Activated naive CD8-positive, alpha-beta T cell (primary cell): Measurements from ENCODE around the gene SNX1.
"Not testable (repeated sequence)": the region's sequence is repeated elsewhere in the genome, so short reads cannot be mapped to it uniquely, and the experiment has no call there.

Experiments used
- H3K27ac Mint-ChIP-seq: one replicate; pipeline ENCODE4 v1.8.0; 2021; ENCODE audit warnings: mixed read lengths
- H3K27me3 Mint-ChIP-seq: one replicate; pipeline ENCODE4 v1.8.0; 2021; ENCODE audit warnings: mixed read lengths
- H3K36me3 Mint-ChIP-seq: one replicate; pipeline ENCODE4 v1.8.0; 2021; ENCODE audit warnings: mixed read lengths
- H3K4me1 Mint-ChIP-seq: one replicate; pipeline ENCODE4 v1.8.0; 2021; ENCODE audit warnings: low read depth, mixed read lengths
- H3K4me3 Mint-ChIP-seq: one replicate; pipeline ENCODE4 v1.8.0; 2021; ENCODE audit warnings: mild to moderate bottlenecking, mixed read lengths
- H3K9me3 Mint-ChIP-seq: one replicate; pipeline ENCODE4 v1.8.0; 2021; ENCODE audit warnings: low read depth, mixed read lengths

The SNX1 gene

DNA sequence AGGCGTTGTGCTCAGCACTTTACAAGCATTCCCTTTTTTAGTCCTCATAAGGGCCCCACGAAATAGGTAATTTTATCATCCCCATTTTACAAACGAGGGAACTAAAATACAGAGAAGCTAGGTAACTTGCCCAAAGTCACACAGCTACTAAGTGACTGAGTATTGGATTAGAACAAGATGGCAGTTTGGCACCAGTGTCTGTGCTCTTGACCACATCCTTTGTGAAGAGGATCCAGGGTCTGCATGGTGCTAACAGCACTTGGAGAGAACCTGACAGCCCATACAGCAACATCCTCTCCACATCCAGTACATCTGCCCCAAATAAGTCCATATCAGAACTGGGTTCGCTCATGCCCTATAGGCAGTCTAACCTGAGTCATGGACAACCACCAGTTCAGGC lies 27.6 kb upstream of the SNX1 start:
- Mint-ChIP-seq H3K36me3 (no peaks in the 10 kb centered on the region), H3K27ac (no peak overlapping the region), H3K4me3 (no peak overlapping the region), H3K9me3 (no peaks in the 10 kb centered on the region), H3K27me3 (no peaks in the 10 kb centered on the region), H3K4me1 (peaks cover 4% of the 10 kb centered on the region)

GRCh38 chr15:64070106-64070505 lies 25.7 kb upstream of the SNX1 start:
- peaks cover 4% of the 10 kb centered on the region for H3K4me1 Mint-ChIP-seq
- no peaks in the 10 kb centered on the region for H3K9me3 Mint-ChIP-seq
- H3K36me3 Mint-ChIP-seq: no peaks in the 10 kb centered on the region
- no peak overlapping the region for H3K27ac Mint-ChIP-seq
- no peaks in the 10 kb centered on the region for H3K27me3 Mint-ChIP-seq
- no peak overlapping the region for H3K4me3 Mint-ChIP-seq

- Mint-ChIP-seq H3K27ac (peak overlapping the region; percentile 24), H3K27me3 (no peaks in the 10 kb centered on the region), H3K36me3 (no peaks in the 10 kb centered on the region), H3K4me3 (no peak overlapping the region), H3K9me3 (no peaks in the 10 kb centered on the region), H3K4me1 (peaks cover 6% of the 10 kb centered on the region)
Measured at GRCh38 chr15:64070965-64071851, 24.6 kb upstream of the SNX1 start.

DNA sequence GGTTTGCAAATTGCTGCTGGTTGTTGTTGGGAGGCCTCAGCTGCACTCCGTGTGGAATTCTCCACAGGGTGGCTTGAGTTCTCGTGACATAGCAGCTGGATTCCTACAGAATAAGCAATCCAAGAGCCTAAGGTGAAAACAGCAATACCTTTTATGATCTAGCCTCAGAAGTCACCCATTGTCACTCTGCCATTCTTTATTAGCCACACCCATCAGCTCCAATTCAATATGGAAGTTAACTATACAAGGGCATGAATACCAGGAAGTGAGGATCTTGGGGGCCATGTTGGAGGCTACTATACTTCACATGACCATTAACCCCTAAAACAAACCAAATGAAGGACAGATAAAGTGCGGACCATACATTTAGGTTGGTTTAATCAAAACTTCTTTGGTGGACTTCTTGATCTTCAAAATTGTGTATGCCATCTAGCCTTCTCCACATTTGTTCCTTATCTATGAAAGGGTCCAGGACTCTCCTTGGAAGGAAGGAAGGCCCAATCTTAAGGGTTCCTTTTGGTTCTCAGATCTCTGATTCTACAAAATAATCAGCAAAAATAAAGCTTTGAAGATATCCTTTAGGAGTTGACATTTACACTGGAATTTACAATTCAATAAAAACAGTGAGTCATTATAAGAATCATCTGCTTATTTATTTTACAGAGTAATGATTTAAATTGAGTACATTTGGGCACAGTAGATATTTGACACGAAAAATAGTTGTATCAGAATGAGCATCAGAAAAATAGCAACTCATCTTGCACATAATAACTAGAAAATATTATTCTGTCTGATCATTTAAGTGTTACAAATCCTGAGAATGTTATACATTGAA lies 23.6 kb upstream of the SNX1 start:
- H3K4me1 Mint-ChIP-seq: peaks cover 8% of the 10 kb centered on the region
- H3K36me3 Mint-ChIP-seq: no peaks in the 10 kb centered on the region
- H3K27ac Mint-ChIP-seq: no peak overlapping the region
- H3K27me3 Mint-ChIP-seq: no peaks in the 10 kb centered on the region
- H3K4me3 Mint-ChIP-seq: no peak overlapping the region
- H3K9me3 Mint-ChIP-seq: no peaks in the 10 kb centered on the region

GRCh38 chr15:64072812-64073211 lies 23.0 kb upstream of the SNX1 start:
- peaks cover 4% of the 10 kb centered on the region for H3K4me1 Mint-ChIP-seq
- no peaks in the 10 kb centered on the region for H3K27me3 Mint-ChIP-seq
- H3K9me3 Mint-ChIP-seq: no peaks in the 10 kb centered on the region
- no peaks in the 10 kb centered on the region for H3K36me3 Mint-ChIP-seq
- H3K27ac Mint-ChIP-seq: no peak overlapping the region
- no peak overlapping the region for H3K4me3 Mint-ChIP-seq

DNA sequence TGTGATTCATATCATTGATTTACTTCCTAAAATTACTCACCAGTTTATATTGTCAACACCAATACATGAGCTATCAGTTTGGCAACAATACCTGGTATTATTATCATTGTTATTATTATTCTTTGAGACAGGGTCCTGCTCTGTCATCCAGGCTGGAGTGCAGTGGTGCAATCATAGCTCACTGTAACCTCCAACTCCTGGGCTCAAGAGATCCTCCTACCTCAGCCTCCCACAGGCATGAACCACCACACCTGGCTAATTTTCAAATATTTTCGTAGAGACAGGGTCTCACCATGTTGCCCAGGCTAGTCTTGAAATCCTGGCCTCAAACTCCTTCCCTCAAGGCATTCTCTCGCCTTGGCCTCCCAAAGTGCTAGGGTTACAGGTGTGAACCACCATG lies 22.3 kb upstream of the SNX1 start:
- not testable (repeated sequence) for H3K4me3 Mint-ChIP-seq, H3K27ac Mint-ChIP-seq, H3K27me3 Mint-ChIP-seq, H3K4me1 Mint-ChIP-seq, H3K9me3 Mint-ChIP-seq, H3K36me3 Mint-ChIP-seq

DNA sequence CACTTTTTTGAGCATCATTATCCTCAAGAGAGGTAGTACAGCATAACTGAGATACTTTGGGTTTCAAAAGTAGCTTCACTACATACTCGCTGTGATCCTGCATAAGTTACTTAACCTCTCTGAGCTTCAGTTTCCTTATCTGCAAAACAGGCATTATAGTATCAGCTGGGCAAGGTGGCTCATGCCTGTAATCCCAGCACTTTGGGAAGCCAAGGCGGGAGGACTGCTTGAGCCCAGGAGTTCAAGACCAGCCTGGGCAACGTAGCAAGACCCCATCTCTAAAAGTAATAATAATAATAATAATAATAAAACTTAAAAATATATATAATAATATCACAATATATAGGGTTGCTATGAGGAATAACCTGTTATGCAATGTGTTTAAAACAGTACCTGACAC lies 13.0 kb upstream of the SNX1 start:
- Mint-ChIP-seq H3K9me3 (no peaks in the 10 kb centered on the region), H3K4me1 (no peaks in the 10 kb centered on the region), H3K27ac (peak overlapping the region; percentile 16), H3K4me3 (no peak overlapping the region), H3K27me3 (no peaks in the 10 kb centered on the region), H3K36me3 (peaks cover 2% of the 10 kb centered on the region)

- Mint-ChIP-seq H3K27ac (no peak overlapping the region), H3K4me3 (no peak overlapping the region), H3K27me3 (no peaks in the 10 kb centered on the region), H3K4me1 (peaks cover 34% of the 10 kb centered on the region), H3K36me3 (peaks cover 4% of the 10 kb centered on the region), H3K9me3 (no peaks in the 10 kb centered on the region)
Measured at GRCh38 chr15:64089543-64090280, 6.1 kb upstream of the SNX1 start.

GRCh38 chr15:64090527-64090926 lies 5.3 kb upstream of the SNX1 start:
- no peak overlapping the region for H3K4me3 Mint-ChIP-seq
- H3K27me3 Mint-ChIP-seq: no peaks in the 10 kb centered on the region
- no peak overlapping the region for H3K27ac Mint-ChIP-seq
- peaks cover 42% of the 10 kb centered on the region for H3K4me1 Mint-ChIP-seq
- peaks cover 4% of the 10 kb centered on the region for H3K36me3 Mint-ChIP-seq
- H3K9me3 Mint-ChIP-seq: no peaks in the 10 kb centered on the region

DNA sequence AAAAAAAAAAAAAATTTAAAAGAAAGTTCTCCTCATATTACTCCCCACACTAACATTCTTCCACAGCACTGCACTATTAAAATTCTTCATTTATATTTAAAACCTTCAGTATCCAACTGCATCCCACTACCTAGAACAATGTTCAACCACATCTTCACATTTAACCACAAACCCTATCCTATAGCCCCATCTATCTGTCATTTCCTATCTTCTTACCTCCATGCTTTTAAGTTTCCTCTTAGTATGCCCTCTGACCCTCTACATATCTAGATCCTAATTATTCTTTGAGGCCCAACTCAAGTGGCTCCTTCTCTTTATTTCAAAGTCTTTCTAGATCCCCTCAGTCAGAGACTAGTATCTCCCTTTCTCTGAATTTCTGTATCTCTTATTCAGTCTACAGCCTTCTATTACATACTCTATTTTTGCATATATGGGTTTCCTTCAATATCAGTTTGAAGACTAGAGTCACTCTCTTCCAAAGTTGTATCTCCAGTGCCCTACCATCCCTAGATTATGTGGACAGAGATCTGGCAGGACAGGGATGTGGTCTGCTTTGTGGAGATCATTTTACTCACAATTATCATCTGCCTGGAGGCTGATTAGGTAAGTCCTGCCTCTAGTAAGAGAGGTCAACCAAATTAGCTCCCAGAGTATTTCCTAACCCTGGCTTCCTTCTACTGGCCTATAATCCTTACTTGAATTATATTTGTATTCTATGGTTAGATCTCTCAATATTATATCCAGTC lies 3.5 kb upstream of the SNX1 start:
- H3K4me1 Mint-ChIP-seq: peaks cover 56% of the 10 kb centered on the region
- H3K27ac Mint-ChIP-seq: peak overlapping the region; percentile 95
- no peaks in the 10 kb centered on the region for H3K9me3 Mint-ChIP-seq
- peak overlapping the region; percentile 98 for H3K4me3 Mint-ChIP-seq
- no peaks in the 10 kb centered on the region for H3K27me3 Mint-ChIP-seq
- peaks cover 4% of the 10 kb centered on the region for H3K36me3 Mint-ChIP-seq

GRCh38 chr15:64092864-64093626 lies 2.7 kb upstream of the SNX1 start:
- H3K27ac Mint-ChIP-seq: peak overlapping the region; percentile 95
- H3K27me3 Mint-ChIP-seq: no peaks in the 10 kb centered on the region
- peak overlapping the region; percentile 98 for H3K4me3 Mint-ChIP-seq
- no peaks in the 10 kb centered on the region for H3K9me3 Mint-ChIP-seq
- H3K36me3 Mint-ChIP-seq: peaks cover under 1% of the 10 kb centered on the region
- H3K4me1 Mint-ChIP-seq: peaks cover 64% of the 10 kb centered on the region

DNA sequence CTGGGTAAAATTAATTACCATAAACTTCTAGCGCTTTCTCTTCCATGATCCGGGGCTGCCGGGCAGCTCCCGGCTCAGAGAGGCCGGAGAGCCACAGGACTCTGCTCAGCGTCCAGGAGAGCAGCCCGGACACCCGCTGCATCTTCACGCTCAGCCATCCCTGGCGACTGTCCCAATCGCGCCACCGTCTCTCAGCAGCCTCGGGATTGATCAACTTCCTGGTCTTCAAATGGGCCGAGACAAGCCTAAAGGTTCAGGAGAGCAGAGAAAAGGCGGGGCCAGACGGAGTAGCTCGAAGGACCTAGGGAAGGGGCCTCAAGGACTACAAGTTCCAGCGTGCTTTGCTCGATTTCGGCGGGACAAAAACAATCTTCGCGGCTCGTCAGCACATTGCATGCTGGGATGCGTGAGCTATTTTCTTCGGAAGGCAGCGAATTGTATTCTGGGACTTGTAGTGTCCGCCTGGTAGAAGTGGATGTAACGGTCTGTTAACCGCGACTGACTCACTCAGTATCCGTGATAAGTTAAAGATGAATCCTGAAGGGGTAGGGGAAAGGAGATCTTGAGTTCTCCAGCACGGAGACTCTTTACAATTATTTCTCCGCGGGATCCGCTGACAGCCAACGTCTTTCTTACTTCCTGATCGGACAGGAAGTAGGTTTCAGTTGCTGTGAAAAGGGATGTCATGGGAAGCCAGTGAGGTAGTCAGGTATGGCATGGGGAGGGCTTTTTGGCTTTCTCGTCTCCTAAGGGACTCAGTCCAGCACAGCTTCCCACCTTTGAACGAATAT lies 2.0 kb upstream of the SNX1 start, which contains the start of gene CIAO2A:
CIAO2A (minus strand) TSS at position 212 of the 791 bp plus-strand sequence; CDS start at position 142, 70 bp downstream.
- peak within 1 kb of the TSS; percentile 97 for H3K27ac Mint-ChIP-seq
- peaks cover 70% of the 10 kb centered on the region for H3K4me1 Mint-ChIP-seq
- H3K27me3 Mint-ChIP-seq: no peaks in the 10 kb centered on the region
- no peaks in the 10 kb centered on the region for H3K9me3 Mint-ChIP-seq
- H3K4me3 Mint-ChIP-seq: peak within 1 kb of the TSS; percentile 98
- no peaks in the 10 kb centered on the region for H3K36me3 Mint-ChIP-seq

DNA sequence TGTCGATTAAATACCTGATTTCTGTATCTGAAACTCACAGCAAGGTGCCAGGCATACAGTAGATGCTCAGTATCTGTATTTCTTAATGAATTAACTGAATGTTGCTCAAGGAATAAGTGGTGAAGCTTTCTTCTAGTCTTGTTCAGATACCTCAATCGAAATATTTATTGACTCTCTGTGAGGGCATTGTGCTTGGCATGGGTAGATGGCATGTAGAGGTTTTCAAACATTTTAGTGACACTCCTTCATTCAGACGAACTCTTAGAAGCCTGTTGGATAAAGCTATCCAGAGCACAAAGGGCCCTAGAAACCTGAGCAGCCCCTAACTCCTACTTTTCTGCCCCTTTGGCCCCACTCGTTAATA lies 369 bp upstream of the SNX1 start:
- H3K27ac Mint-ChIP-seq: peak overlapping the region; percentile 97
- peaks cover 79% of the 10 kb centered on the region for H3K4me1 Mint-ChIP-seq
- no peaks in the 10 kb centered on the region for H3K27me3 Mint-ChIP-seq
- H3K36me3 Mint-ChIP-seq: no peaks in the 10 kb centered on the region
- H3K4me3 Mint-ChIP-seq: peak overlapping the region; percentile 98
- H3K9me3 Mint-ChIP-seq: no peaks in the 10 kb centered on the region
